Colonic mucosa (tissue), 4 donors: ENCODE data around the gene CCNJL. TPM values are rescaled to one million over a fixed set of nuclear protein-coding genes. Genes with fewer than 3 reads are reported as not detected.

ENCODE experiments used
- DNase-seq: peaks from one replicate; pipeline ENCODE4 v3.0.0-alpha.2; 2020
- H3K27ac ChIP-seq: fragments of 200-600 bp; one replicate; pipeline ENCODE4 v1.8.0; 2021
- H3K27me3 ChIP-seq: fragments of 200-600 bp; one replicate; pipeline ENCODE4 v1.8.0; 2021
- H3K36me3 ChIP-seq: fragments of 200-600 bp; one replicate; pipeline ENCODE4 v1.8.0; 2021
- H3K4me1 ChIP-seq: fragments of 200-600 bp; one replicate; pipeline ENCODE4 v1.8.0; 2021; ENCODE audit warnings: mild to moderate bottlenecking
- H3K4me3 ChIP-seq: fragments of 200-600 bp; one replicate; pipeline ENCODE4 v1.8.0; 2021
- H3K9ac ChIP-seq, 2 donors: one replicate each; pipeline ENCODE4 v1.7.0; 2013; ENCODE audit warnings: control low read depth in 2 of 2, low read depth in 2 of 2, low read length in 2 of 2
- H3K9me3 ChIP-seq: fragments of 200-600 bp; one replicate; pipeline ENCODE4 v1.8.0; 2021
- intact Hi-C: fragments of 100-400 bp; cut with DNase I; formaldehyde crosslinking; loops from one replicate; pipeline ENCODE4 v1.14.1; 2022
- total RNA-seq, 2 donors: library from RNA; stranded (reverse); fragmentation: NEBNext Ultra II Directional in 1 of 2; extraction: Animal tissue kit (Norgen Biotek cat#: 25700) in 1 of 2; gene quantifications; one replicate each; pipeline ENCODE4 v1.2.1, GENCODE V29; 2021
- TF ChIP-seq, protein P1 (sequence below): fragments of 200-600 bp; IDR thresholded peaks from one replicate; pipeline ENCODE4 v1.8.0; 2022; ENCODE audit warnings: antibody characterized with exemption, mild to moderate bottlenecking
- donor health status: healthy.
- donor health status: DM: no; HTN: no; CAD: no.
- donor health status: DM: no; HTN: no; CAD: no.

Gene CCNJL
- total RNA-seq, 2 donors from 2014 or later, result 14.6 to 21.6 TPM

- no peaks in the 10 kb centered on the region for H3K27me3 ChIP-seq
- H3K4me1 ChIP-seq, result peaks cover 14% of the 10 kb centered on the region
- intact Hi-C loops, result no loop called here
- H3K27ac ChIP-seq, result no peak overlapping the region
- no peak overlapping the region for H3K4me3 ChIP-seq
- H3K36me3 ChIP-seq, result no peaks in the 10 kb centered on the region
- DNase-seq, result no peak
- H3K9ac ChIP-seq, result no peak overlapping the region
- TF ChIP-seq, protein P1, sequence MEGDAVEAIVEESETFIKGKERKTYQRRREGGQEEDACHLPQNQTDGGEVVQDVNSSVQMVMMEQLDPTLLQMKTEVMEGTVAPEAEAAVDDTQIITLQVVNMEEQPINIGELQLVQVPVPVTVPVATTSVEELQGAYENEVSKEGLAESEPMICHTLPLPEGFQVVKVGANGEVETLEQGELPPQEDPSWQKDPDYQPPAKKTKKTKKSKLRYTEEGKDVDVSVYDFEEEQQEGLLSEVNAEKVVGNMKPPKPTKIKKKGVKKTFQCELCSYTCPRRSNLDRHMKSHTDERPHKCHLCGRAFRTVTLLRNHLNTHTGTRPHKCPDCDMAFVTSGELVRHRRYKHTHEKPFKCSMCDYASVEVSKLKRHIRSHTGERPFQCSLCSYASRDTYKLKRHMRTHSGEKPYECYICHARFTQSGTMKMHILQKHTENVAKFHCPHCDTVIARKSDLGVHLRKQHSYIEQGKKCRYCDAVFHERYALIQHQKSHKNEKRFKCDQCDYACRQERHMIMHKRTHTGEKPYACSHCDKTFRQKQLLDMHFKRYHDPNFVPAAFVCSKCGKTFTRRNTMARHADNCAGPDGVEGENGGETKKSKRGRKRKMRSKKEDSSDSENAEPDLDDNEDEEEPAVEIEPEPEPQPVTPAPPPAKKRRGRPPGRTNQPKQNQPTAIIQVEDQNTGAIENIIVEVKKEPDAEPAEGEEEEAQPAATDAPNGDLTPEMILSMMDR, result no peak
- H3K9me3 ChIP-seq, result no peaks in the 10 kb centered on the region
Observed at GRCh38 chr5:160263326-160263855, 49.0 kb downstream of the CCNJL start.

GRCh38 chr5:160262151-160263074 is 50.0 kb downstream of the CCNJL start:
- no peaks in the 10 kb centered on the region for H3K9me3 ChIP-seq
- peak overlapping the region; percentile 63 for H3K27ac ChIP-seq
- H3K36me3 ChIP-seq, result no peaks in the 10 kb centered on the region
- intact Hi-C loops, result no loop called here
- peaks cover 14% of the 10 kb centered on the region for H3K4me1 ChIP-seq
- H3K9ac ChIP-seq, result peak overlapping the region in 1 of 2 donors; percentile 69
- TF ChIP-seq, protein P1, result no peak
- DNase-seq, result peak; percentile 80
- no peaks in the 10 kb centered on the region for H3K27me3 ChIP-seq
- no peak overlapping the region for H3K4me3 ChIP-seq

DNA sequence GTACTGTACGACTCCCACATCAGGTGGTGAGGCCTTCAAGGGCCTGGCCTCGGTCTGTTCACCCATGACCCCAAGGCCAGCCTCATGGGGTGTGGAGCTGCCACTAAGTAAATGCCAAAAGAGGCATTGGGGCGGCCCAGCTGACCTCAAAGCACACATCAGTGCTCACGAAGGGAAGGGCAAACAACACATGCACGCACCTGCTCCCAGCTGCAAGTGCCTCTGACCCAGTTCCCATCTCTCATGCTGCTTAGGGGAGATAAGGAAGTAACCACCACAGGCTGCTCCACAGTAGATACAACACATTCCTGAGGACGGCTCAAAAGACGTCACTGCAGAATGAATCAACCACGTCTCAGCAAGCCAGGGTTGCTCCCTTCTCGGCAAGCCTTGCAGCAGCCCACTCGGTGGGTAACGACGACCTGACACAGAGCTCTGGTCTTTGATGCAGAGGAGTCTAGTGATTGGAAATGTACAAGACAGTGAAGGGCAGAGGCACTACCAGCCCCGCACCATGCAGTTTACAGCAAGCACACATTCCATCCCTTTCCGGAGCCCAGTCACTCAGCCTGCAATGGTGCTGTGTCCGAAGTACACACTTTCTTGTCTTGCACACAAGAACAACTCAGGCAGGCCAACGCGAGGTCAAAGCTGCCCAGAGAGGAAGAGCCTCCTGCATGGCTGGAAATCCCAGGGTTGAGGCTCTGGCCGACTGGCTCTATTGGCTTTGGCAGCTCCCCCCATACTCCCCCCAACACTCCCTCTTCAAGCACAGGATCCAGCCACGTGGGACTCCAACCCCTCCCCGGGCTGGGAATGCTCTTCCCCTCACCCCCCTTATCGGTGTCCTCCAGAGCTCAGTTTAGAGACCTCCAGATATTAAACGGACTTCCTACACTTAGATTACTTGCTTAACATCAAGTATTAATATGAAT is 51.2 kb downstream of the CCNJL start:
- TF ChIP-seq, protein P1, result no peak
- H3K4me1 ChIP-seq, result peaks cover 14% of the 10 kb centered on the region
- peak overlapping the region; percentile 1 for H3K27ac ChIP-seq
- peak; percentile 60 for DNase-seq
- H3K36me3 ChIP-seq, result no peaks in the 10 kb centered on the region
- no peaks in the 10 kb centered on the region for H3K9me3 ChIP-seq
- no peaks in the 10 kb centered on the region for H3K27me3 ChIP-seq
- intact Hi-C loops, result no loop called here
- no peak overlapping the region for H3K4me3 ChIP-seq
- H3K9ac ChIP-seq, result peak overlapping the region; percentile 16 to 82

DNA sequence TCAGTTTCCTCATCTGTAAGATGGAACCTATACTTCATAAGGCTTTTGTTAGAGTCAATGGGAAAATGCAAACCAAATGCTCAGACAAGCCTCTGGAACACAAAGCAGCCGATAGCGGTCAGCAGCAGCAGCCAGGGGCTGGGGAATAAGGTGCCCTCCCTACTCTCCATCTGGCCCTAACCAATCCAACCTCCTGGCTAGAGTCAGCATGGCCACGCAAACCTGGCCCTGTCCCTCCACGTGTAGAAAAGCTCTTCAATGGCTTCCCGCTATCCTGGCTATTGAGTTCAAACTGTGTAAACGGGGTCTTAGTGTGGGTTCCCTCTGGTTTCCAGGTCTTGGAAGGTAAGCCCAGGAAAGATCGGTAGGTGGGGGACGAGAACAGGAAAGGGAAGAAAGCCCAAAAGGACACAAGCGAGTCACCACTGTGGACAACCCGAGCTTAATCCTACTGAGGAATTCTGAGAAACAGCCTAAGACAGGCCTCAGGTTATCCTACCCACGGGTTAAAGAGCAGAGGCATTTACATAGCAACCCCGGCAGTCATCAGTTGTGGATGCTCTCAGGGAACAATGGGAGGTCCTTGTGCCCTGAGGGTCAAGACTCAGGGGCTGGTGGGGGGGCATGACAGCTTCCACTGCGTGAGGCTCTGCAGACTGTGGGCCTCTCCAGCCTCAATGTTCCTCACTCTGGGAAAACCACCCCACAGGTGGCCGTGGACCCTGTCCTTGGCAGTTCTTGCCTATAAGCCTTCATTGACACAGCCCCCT is 52.2 kb downstream of the CCNJL start:
- Histone ChIP-seq H3K4me3 (no peak overlapping the region), H3K27ac (no peak overlapping the region), H3K4me1 (peaks cover 14% of the 10 kb centered on the region), H3K9me3 (no peaks in the 10 kb centered on the region), H3K36me3 (no peaks in the 10 kb centered on the region), H3K27me3 (no peaks in the 10 kb centered on the region), H3K9ac (peak overlapping the region; percentile 16 to 82)
- TF ChIP-seq, protein P1, result no peak
- intact Hi-C loops, result no loop called here
- DNase-seq, result no peak
